H9 (cell line): ENCODE data around the gene DSCAM. TPM values are rescaled to one million over a fixed set of nuclear protein-coding genes. Genes with fewer than 3 reads are reported as not detected.

Experiments
- DNase-seq: peaks from one replicate; pipeline ENCODE4 v3.0.0-alpha.2; 2017
- H2AFZ ChIP-seq: one replicate; pipeline ENCODE4 v1.6.1; 2013; ENCODE audit warnings: mild to moderate bottlenecking, low read length, control low read depth, moderate library complexity
- H2AK5ac ChIP-seq: 2 replicates; pipeline ENCODE4 v1.6.1; 2013; ENCODE audit warnings: low read length, control low read depth, mixed read lengths; ENCODE audit not compliant: insufficient read length
- H2BK120ac ChIP-seq: one replicate; pipeline ENCODE4 v1.6.1; 2013; ENCODE audit warnings: low read depth, mild to moderate bottlenecking, low read length, control low read depth, inconsistent platforms; ENCODE audit not compliant: poor library complexity, severe bottlenecking
- H2BK12ac ChIP-seq: 2 replicates; pipeline ENCODE4 v1.6.1; 2013; ENCODE audit warnings: low read length, control low read depth, mixed read lengths, low read depth; ENCODE audit not compliant: insufficient read length
- H2BK15ac ChIP-seq: 2 replicates; pipeline ENCODE4 v1.6.1; 2013; ENCODE audit warnings: low read depth, low read length, control low read depth
- H2BK20ac ChIP-seq: one replicate; pipeline ENCODE4 v1.6.1; 2013; ENCODE audit warnings: low read depth, mild to moderate bottlenecking, low read length, control low read depth, inconsistent platforms; ENCODE audit not compliant: poor library complexity, severe bottlenecking
- H2BK5ac ChIP-seq: 2 replicates; pipeline ENCODE4 v1.6.1; 2013; ENCODE audit warnings: low read length, control low read depth, mixed read lengths; ENCODE audit not compliant: insufficient read length
- H3K14ac ChIP-seq: 2 replicates; pipeline ENCODE4 v1.6.1; 2013; ENCODE audit warnings: low read length, control low read depth; ENCODE audit not compliant: insufficient read depth
- H3K18ac ChIP-seq: 2 replicates; pipeline ENCODE4 v1.6.1; 2013; ENCODE audit warnings: low read depth, mild to moderate bottlenecking, mixed read lengths, low read length, control low read depth; ENCODE audit not compliant: insufficient read length
- H3K23ac ChIP-seq: 2 replicates; pipeline ENCODE4 v1.6.1; 2013; ENCODE audit warnings: low read length, control low read depth, mixed read lengths, low read depth; ENCODE audit not compliant: insufficient read length
- H3K23me2 ChIP-seq: 2 replicates; pipeline ENCODE4 v1.6.1; 2013; ENCODE audit warnings: low read depth, mild to moderate bottlenecking, mixed read lengths, low read length, control low read depth; ENCODE audit not compliant: insufficient read length, poor library complexity, severe bottlenecking
- H3K27ac ChIP-seq: 2 replicates; pipeline ENCODE4 v1.5.1; 2013; ENCODE audit warnings: low read length, control low read depth, mixed read lengths, low read depth; ENCODE audit not compliant: insufficient read length
- H3K27me3 ChIP-seq: 2 replicates; pipeline ENCODE4 v1.6.1; 2013; ENCODE audit warnings: low read length, control low read depth, inconsistent platforms; ENCODE audit not compliant: insufficient read depth
- H3K4ac ChIP-seq: 2 replicates; pipeline ENCODE4 v1.6.1; 2013; ENCODE audit warnings: low read depth, mild to moderate bottlenecking, control low read depth, inconsistent platforms, low read length, moderate library complexity
- H3K4me1 ChIP-seq: 2 replicates; pipeline ENCODE4 v1.6.1; 2013; ENCODE audit warnings: low read length, control low read depth, inconsistent platforms; ENCODE audit not compliant: insufficient read depth
- H3K4me2 ChIP-seq: 2 replicates; pipeline ENCODE4 v1.6.1; 2013; ENCODE audit warnings: low read length, control low read depth, mixed read lengths; ENCODE audit not compliant: insufficient read length, insufficient read depth
- H3K56ac ChIP-seq: 2 replicates; pipeline ENCODE4 v1.6.1; 2013; ENCODE audit warnings: low read depth, mild to moderate bottlenecking, mixed read lengths, low read length, control low read depth; ENCODE audit not compliant: insufficient read length
- H3K79me1 ChIP-seq: 2 replicates; pipeline ENCODE4 v1.6.1; 2013; ENCODE audit warnings: low read depth, mild to moderate bottlenecking, moderate library complexity, low read length, control low read depth, inconsistent platforms; ENCODE audit not compliant: insufficient read depth, poor library complexity, severe bottlenecking
- H3K79me2 ChIP-seq: 2 replicates; pipeline ENCODE4 v1.6.1; 2013; ENCODE audit warnings: low read length, control low read depth, inconsistent platforms; ENCODE audit not compliant: insufficient read depth
- H3K9ac ChIP-seq: 2 replicates; pipeline ENCODE4 v1.6.1; 2013; ENCODE audit warnings: low read length, control low read depth, mixed read lengths; ENCODE audit not compliant: insufficient read length; ENCODE audit errors: extremely low read depth
- H3K9me3 ChIP-seq: one replicate; pipeline ENCODE4 v1.6.1; 2013; ENCODE audit warnings: low read depth, low read length, inconsistent platforms; ENCODE audit not compliant: control insufficient read depth
- H3T11ph ChIP-seq: one replicate; pipeline ENCODE4 v1.6.1; 2013; ENCODE audit warnings: mild to moderate bottlenecking, low read length, control low read depth, inconsistent platforms
- H4K20me1 ChIP-seq: one replicate; pipeline ENCODE4 v1.6.1; 2013; ENCODE audit not compliant: control insufficient read depth, insufficient read length, insufficient read depth
- H4K5ac ChIP-seq: 2 replicates; pipeline ENCODE4 v1.6.1; 2013; ENCODE audit warnings: low read depth, mild to moderate bottlenecking, mixed read lengths, low read length, control low read depth; ENCODE audit not compliant: insufficient read length
- H4K8ac ChIP-seq: replicated peaks from 2 replicates; pipeline ENCODE4 v1.6.1; 2013; ENCODE audit warnings: low read length, control low read depth, mixed read lengths, low read depth; ENCODE audit not compliant: insufficient read length
- H4K91ac ChIP-seq: 2 replicates; pipeline ENCODE4 v1.6.1; 2013; ENCODE audit warnings: low read depth, mild to moderate bottlenecking, moderate library complexity, mixed read lengths, low read length, control low read depth; ENCODE audit not compliant: insufficient read length
- H3K27ac Mint-ChIP-seq, 3 experiments: 2 replicates in 2 of 3; 3 replicates in 1 of 3; pipeline ENCODE4 v1.8.0; 2020 to 2021; ENCODE audit warnings: mixed read lengths in 3 of 3, mild to moderate bottlenecking in 1 of 3, moderate library complexity in 1 of 3
- H3K27me3 Mint-ChIP-seq: 2 replicates; pipeline ENCODE4 v1.8.0; 2021; ENCODE audit warnings: low read depth, mild to moderate bottlenecking, moderate library complexity, mixed read lengths
- H3K36me3 Mint-ChIP-seq, 3 experiments: 2 replicates in 2 of 3; 3 replicates in 1 of 3; pipeline ENCODE4 v1.8.0; 2020 to 2021; ENCODE audit warnings: low read depth in 3 of 3, mixed read lengths in 3 of 3; ENCODE audit not compliant: insufficient read depth in 1 of 3
- H3K4me1 Mint-ChIP-seq, 2 experiments: 2 replicates each; pipeline ENCODE4 v1.8.0; 2020; ENCODE audit warnings: mixed read lengths in 2 of 2
- H3K4me3 Mint-ChIP-seq, 2 experiments: 2 replicates in 1 of 2; 3 replicates in 1 of 2; pipeline ENCODE4 v1.8.0; 2020 to 2021; ENCODE audit warnings: mild to moderate bottlenecking in 2 of 2, mixed read lengths in 2 of 2, moderate library complexity in 1 of 2
- H3K9me3 Mint-ChIP-seq, 2 experiments: 2 replicates in 1 of 2; 3 replicates in 1 of 2; pipeline ENCODE4 v1.8.0; 2020; ENCODE audit warnings: mild to moderate bottlenecking in 2 of 2, mixed read lengths in 2 of 2, moderate library complexity in 1 of 2
- CTCF ChIP-seq: fragments of 200-600 bp; sonication (generic); conservative IDR thresholded peaks from 3 replicates; pipeline ENCODE4 v1.8.0; 2021; ENCODE audit warnings: antibody characterized with exemption, mild to moderate bottlenecking
- WGBS: extraction: QIAGEN DNeasy Blood & Tissue Kit; methylation state at CpG from one replicate; pipeline ENCODE4 v1.1.7; 2013; ENCODE audit warnings: missing lambda C conversion rate, low lambda C conversion rate, mixed read lengths; ENCODE audit not compliant: insufficient read length; ENCODE audit errors: extremely low coverage; 5-methylcytosine and 5-hydroxymethylcytosine counted together
- total RNA-seq: library from RNA; stranded (reverse); gene quantifications from 2 replicates; pipeline ENCODE4 v1.2.1, GENCODE V29; 2021

DSCAM gene
- total RNA-seq, 1 experiment from 2014 or later, result 0.17 TPM

DNA sequence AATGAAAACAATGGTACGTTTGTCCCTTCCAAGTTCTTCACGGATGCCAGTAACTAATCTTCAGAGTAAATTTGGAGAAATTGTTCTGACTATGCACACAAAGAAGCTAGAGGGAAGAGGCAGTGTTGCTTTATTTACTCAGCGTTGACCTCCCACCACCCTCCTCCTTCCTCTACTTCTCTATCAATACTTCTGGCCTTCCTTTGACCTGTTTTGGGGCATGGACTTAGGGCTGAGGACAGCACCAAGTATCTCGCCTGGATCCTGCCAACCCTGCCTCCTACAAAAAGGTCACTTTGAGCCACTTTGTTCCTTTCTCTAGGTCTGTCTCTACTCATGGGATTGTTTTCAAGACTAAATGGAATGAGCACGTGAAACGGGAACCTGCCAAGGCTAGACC, 282.6 kb downstream of the DSCAM start:
- Mint-ChIP-seq H3K4me1 (peaks cover 0 to 4% of the 10 kb centered on the region in 2 experiments; a peak in 1 of 4 replicates), H3K27ac (0 out of 7 replicates have a peak overlapping the region, but pooled peaks of 1 of the 3 experiments have one; percentile 14), H3K27me3 (no peaks in the 10 kb centered on the region; the same call in 1 of the 2 replicates), H3K36me3 (peaks cover 0 to 2% (median 0%) of the 10 kb centered on the region in 3 experiments; a peak in 1 of 7 replicates), H3K9me3 (no peaks in the 10 kb centered on the region; a peak in 2 of 5 replicates), H3K4me3 (no peak overlapping the region)
- no peak overlapping the region for H4K91ac ChIP-seq
- H3K4me1 ChIP-seq, result no peaks in the 10 kb centered on the region
- 0 out of 2 replicates have a peak, but pooled peaks cover 2% of the 10 kb centered on the region for H3K79me2 ChIP-seq
- H2BK20ac ChIP-seq, result no peak overlapping the region
- no peak overlapping the region for H3K14ac ChIP-seq
- H3K4ac ChIP-seq, result no peak overlapping the region
- H2BK5ac ChIP-seq, result no peak overlapping the region
- H3K9ac ChIP-seq, result no peak overlapping the region
- H4K8ac ChIP-seq, result no peak overlapping the region
- H3K27me3 ChIP-seq, result no peaks in the 10 kb centered on the region
- no CpG with 5 or more reads among the region's 6 CpGs for WGBS
- H3K18ac ChIP-seq, result no peak overlapping the region
- H2AFZ ChIP-seq, result no peak overlapping the region
- no peaks in the 10 kb centered on the region for H3K23me2 ChIP-seq
- no peak overlapping the region for H3K27ac ChIP-seq
- no peak overlapping the region for H3K4me2 ChIP-seq
- no peak overlapping the region for H2BK120ac ChIP-seq
- H2AK5ac ChIP-seq, result no peak overlapping the region
- H3T11ph ChIP-seq, result no peak overlapping the region
- no peaks in the 10 kb centered on the region for H4K20me1 ChIP-seq
- no peaks in the 10 kb centered on the region for H3K79me1 ChIP-seq
- no peak for DNase-seq
- no peak overlapping the region for H4K5ac ChIP-seq
- H3K56ac ChIP-seq, result no peak overlapping the region
- H3K9me3 ChIP-seq, result no peaks in the 10 kb centered on the region
- no peak overlapping the region for H2BK15ac ChIP-seq
- H2BK12ac ChIP-seq, result no peak overlapping the region
- H3K23ac ChIP-seq, result no peak overlapping the region
- TF ChIP-seq CTCF, result no peak
